ENCODE measurements around the gene PDCD2L. TPM values are rescaled to one million over a fixed set of nuclear protein-coding genes. Genes with fewer than 3 reads are reported as not detected.
A peak's percentile ranks its signal among the peaks of the same experiment; 100 is the strongest.

PDCD2L gene
- polyA plus RNA-seq, 1 of the 3 experiments (the other 2 are of a cell fraction) = 20.8 TPM

DNA sequence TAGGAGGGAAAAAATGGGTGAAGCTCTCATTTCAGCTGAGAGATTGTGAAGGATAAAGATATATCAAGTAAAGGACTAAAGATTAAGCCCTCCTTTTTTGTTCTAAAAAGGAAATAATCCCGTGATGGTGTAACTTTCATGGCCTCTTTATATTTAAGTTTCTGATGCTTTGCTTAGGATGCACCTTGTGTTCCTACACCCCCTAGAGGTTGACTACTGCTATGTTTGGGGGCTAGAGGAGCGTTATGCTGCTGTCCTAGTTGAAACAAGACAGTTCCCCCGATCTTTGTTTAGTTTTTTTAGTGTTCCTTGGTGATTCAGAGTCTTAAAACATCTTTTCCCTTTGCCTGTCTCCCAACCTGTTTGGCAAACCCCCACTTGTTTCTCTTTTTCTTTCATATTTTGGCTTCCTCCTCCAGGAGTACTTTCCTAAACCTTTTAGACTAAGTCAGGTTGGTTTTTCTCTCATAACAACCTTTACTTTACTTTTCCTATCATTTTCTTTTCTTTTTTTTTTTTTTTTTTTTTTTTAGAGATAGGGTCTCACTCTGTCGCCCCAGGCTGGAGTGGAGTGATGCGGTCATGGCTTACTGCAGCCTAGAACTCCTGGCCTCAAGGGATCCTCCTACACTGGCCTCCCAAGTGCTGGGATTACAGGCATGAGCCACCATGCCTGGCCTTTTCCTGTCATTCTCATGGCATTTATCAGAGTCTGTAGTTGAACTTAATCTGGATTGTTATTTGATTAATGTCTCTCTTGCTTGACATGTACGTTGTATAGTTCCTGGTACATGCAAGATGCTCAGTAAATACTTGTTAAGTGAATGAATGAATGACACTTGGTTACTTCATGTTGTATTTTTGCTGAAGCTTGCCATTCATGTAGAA is 26.8 kb downstream of the PDCD2L start:
- ChIA-PET CTCF (interaction anchor here (0.6 to 1.5 kb wide), 23 partner anchors 9 to 118 kb away, joined by 3 to 10 read pairs (median 4); no protein-coding TSS in a partner anchor), POLR2A (interaction anchor here (0.6 to 0.9 kb wide), 2 partner anchors 14 to 31 kb away, joined by 3 to 6 read pairs; no protein-coding TSS in a partner anchor)
- H3K9me3 ChIP-seq = no peaks in the 10 kb centered on the region
- 47% methylated on average over 6 of the region's 6 CpGs for WGBS (ENCODE audit: low lambda C conversion rate)
- peak; percentile 77 for DNase-seq
- H3K4me3 ChIP-seq (ENCODE audit: low read depth in 2 of 2, low read length in 1 of 2) = peak overlapping the region; percentile 24 to 79; a peak in 2 of 4 replicates
- no peaks in the 10 kb centered on the region for H3K27me3 ChIP-seq (ENCODE audit: insufficient read depth)
- peak overlapping the region; percentile 94 for H3K4me2 ChIP-seq
- TF ChIP-seq MAX (IDR thresholded peaks at IDR 0.05; ENCODE audit: low read depth) = no peak
- TF ChIP-seq RAD21 (IDR thresholded peaks at IDR 0.05; ENCODE audit: low read length) = peak; percentile 60
- TF ChIP-seq, protein P1, sequence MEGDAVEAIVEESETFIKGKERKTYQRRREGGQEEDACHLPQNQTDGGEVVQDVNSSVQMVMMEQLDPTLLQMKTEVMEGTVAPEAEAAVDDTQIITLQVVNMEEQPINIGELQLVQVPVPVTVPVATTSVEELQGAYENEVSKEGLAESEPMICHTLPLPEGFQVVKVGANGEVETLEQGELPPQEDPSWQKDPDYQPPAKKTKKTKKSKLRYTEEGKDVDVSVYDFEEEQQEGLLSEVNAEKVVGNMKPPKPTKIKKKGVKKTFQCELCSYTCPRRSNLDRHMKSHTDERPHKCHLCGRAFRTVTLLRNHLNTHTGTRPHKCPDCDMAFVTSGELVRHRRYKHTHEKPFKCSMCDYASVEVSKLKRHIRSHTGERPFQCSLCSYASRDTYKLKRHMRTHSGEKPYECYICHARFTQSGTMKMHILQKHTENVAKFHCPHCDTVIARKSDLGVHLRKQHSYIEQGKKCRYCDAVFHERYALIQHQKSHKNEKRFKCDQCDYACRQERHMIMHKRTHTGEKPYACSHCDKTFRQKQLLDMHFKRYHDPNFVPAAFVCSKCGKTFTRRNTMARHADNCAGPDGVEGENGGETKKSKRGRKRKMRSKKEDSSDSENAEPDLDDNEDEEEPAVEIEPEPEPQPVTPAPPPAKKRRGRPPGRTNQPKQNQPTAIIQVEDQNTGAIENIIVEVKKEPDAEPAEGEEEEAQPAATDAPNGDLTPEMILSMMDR (IDR thresholded peaks at IDR 0.05) = peak; percentile 76
- TF ChIP-seq RFX5 (IDR thresholded peaks at IDR 0.05; ENCODE audit: low read length) = no peak
- H3F3A ChIP-seq (replicated peaks; ENCODE audit: insufficient read depth) = no peaks in the 10 kb centered on the region
- no peak overlapping the region for H2AFZ ChIP-seq (ENCODE audit: low read depth)
- peaks cover 12% of the 10 kb centered on the region in 2 experiments; a peak in 3 of 4 replicates for H3K4me1 ChIP-seq (ENCODE audit: control insufficient read depth in 1 of 2, insufficient read depth in 2 of 2, low read depth in 1 of 2, low read length in 1 of 2)
- no peak overlapping the region; a peak in 1 of 4 replicates for H3K27ac ChIP-seq (ENCODE audit: low read depth in 2 of 2, low read length in 1 of 2)
- peaks cover 27 to 33% of the 10 kb centered on the region in 2 experiments for H3K36me3 ChIP-seq (replicated peaks in 1 of 2; ENCODE audit: control insufficient read depth in 1 of 2, insufficient read depth in 2 of 2, low read length in 1 of 2)
- H4K20me1 ChIP-seq (ENCODE audit: insufficient read depth) = peaks cover 66% of the 10 kb centered on the region
- no peaks in the 10 kb centered on the region for H3K9me2 ChIP-seq
- H3K9ac ChIP-seq = no peak overlapping the region
- peaks cover 86% of the 10 kb centered on the region for H3K79me2 ChIP-seq (ENCODE audit: insufficient read depth)

DNA sequence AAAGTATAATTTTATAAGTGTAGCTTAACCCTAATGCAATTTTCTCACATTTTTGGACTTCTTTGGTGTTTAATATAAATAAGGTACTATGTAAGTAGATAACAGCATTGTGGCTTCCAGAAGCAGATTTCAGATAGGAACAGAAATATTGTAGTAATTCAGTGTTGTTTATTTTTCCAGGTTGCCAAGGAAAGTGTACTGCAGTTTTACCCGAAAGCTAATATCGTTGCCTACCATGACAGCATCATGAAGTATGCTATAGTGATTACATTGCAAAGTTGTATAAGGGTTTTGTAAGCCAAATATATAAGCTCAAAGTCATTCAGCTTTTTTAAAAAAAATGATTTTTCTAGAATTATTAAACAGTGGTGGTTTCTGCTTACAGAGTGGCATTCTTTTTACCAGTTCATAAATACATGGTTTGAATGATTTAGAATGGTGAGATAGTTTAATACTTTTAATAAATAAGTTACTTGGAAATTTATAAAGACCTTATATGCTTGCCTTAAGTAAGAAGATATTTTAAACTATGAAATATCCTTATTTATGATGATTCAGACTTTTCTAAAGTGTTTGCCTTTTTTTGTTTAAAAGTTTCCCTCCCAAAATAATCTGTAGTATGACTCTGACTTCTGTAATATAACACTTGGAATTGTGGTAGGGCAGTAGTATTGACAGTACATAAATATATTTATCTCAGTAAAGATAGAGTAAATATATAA is 27.6 kb downstream of the PDCD2L start:
- Histone ChIP-seq H3K9me2 (no peaks in the 10 kb centered on the region), H3K4me2 (peak overlapping the region; percentile 94; the same call in 1 of the 2 replicates), H3K4me3 (ENCODE audit: low read depth in 2 of 2, low read length in 1 of 2) (no peak overlapping the region), H3K79me2 (ENCODE audit: insufficient read depth) (peaks cover 95% of the 10 kb centered on the region), H4K20me1 (ENCODE audit: insufficient read depth) (peaks cover 70% of the 10 kb centered on the region), H3K9me3 (no peaks in the 10 kb centered on the region), H3K27me3 (ENCODE audit: insufficient read depth) (no peaks in the 10 kb centered on the region), H3K36me3 (replicated peaks in 1 of 2; ENCODE audit: control insufficient read depth in 1 of 2, insufficient read depth in 2 of 2, low read length in 1 of 2) (peaks cover 30 to 41% of the 10 kb centered on the region in 2 experiments), H3K27ac (ENCODE audit: low read depth in 2 of 2, low read length in 1 of 2) (no peak overlapping the region), H3K4me1 (ENCODE audit: control insufficient read depth in 1 of 2, insufficient read depth in 2 of 2, low read depth in 1 of 2, low read length in 1 of 2) (peaks cover 12% of the 10 kb centered on the region in 2 experiments; a peak in 3 of 4 replicates), H3F3A (replicated peaks; ENCODE audit: insufficient read depth) (no peaks in the 10 kb centered on the region), H3K9ac (no peak overlapping the region), H2AFZ (ENCODE audit: low read depth) (no peak overlapping the region)
- WGBS (ENCODE audit: low lambda C conversion rate) = 86% methylated on average over 2 of the region's 2 CpGs
- POLR2A ChIA-PET = interaction anchor here (0.6 kb wide), 1 partner anchor 32 kb away, joined by 6 read pairs; no protein-coding TSS in a partner anchor
- DNase-seq = no peak
- TF ChIP-seq MAX (IDR thresholded peaks at IDR 0.05; ENCODE audit: low read depth) (no peak), CHD2 (IDR thresholded peaks at IDR 0.05; ENCODE audit: low read length, partially characterized antibody) (no peak), JUND (IDR thresholded peaks at IDR 0.05) (no peak), POLR2AphosphoS5 (IDR thresholded peaks at IDR 0.05; ENCODE audit: low read depth, low read length) (no peak), RFX5 (IDR thresholded peaks at IDR 0.05; ENCODE audit: low read length) (no peak), PBX3 (IDR thresholded peaks at IDR 0.05) (no peak)
- TF ChIP-seq, protein P1 (IDR thresholded peaks at IDR 0.05) = no peak
- TF ChIP-seq, protein P2, sequence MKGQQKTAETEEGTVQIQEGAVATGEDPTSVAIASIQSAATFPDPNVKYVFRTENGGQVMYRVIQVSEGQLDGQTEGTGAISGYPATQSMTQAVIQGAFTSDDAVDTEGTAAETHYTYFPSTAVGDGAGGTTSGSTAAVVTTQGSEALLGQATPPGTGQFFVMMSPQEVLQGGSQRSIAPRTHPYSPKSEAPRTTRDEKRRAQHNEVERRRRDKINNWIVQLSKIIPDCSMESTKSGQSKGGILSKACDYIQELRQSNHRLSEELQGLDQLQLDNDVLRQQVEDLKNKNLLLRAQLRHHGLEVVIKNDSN (IDR thresholded peaks at IDR 0.05; ENCODE audit: borderline replicate concordance, low read depth) = no peak
- TF ChIP-seq, protein P3, sequence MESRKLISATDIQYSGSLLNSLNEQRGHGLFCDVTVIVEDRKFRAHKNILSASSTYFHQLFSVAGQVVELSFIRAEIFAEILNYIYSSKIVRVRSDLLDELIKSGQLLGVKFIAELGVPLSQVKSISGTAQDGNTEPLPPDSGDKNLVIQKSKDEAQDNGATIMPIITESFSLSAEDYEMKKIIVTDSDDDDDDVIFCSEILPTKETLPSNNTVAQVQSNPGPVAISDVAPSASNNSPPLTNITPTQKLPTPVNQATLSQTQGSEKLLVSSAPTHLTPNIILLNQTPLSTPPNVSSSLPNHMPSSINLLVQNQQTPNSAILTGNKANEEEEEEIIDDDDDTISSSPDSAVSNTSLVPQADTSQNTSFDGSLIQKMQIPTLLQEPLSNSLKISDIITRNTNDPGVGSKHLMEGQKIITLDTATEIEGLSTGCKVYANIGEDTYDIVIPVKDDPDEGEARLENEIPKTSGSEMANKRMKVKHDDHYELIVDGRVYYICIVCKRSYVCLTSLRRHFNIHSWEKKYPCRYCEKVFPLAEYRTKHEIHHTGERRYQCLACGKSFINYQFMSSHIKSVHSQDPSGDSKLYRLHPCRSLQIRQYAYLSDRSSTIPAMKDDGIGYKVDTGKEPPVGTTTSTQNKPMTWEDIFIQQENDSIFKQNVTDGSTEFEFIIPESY (IDR thresholded peaks at IDR 0.05; ENCODE audit: borderline replicate concordance, low read depth) = no peak
- CTCF ChIA-PET = interaction anchor here (0.6 to 1.5 kb wide), 8 partner anchors 10 to 119 kb away, joined by 3 to 7 read pairs (median 4); no protein-coding TSS in a partner anchor

All from SK-N-SH (cell line).